NCI-H2081 (cell line): Measurements from ENCODE around the gene MELK.
"Not testable (repeated sequence)": the region's sequence is repeated elsewhere in the genome, so short reads cannot be mapped to it uniquely, and the experiment has no call there.

Experiments
- DNase-seq, 2 experiments: peaks; one replicate each; lab custom pipeline; 2025; lab: John Stamatoyannopoulos, UW

The MELK gene

GRCh38 chr9:36572515-36573418 is at the start of gene MELK:
MELK (plus strand) TSS chr9:36572895; CDS start chr9:36581682, 8,787 bp downstream.
- peak; percentile 76 to 88 for DNase-seq

GRCh38 chr9:36530224-36530623 is 42.5 kb upstream of the MELK start:
- peak in 1 of 2 experiments; percentile 53 for DNase-seq

GRCh38 chr9:36532353-36532752 is 40.3 kb upstream of the MELK start:
- DNase-seq = no peak

GRCh38 chr9:36533726-36534125 is 39.0 kb upstream of the MELK start:
- DNase-seq = not testable (repeated sequence)

GRCh38 chr9:36535107-36535506 is 37.6 kb upstream of the MELK start:
- no peak for DNase-seq

- no peak for DNase-seq
Observed at GRCh38 chr9:36537861-36538260, 34.8 kb upstream of the MELK start.

- no peak for DNase-seq
Observed at GRCh38 chr9:36542355-36542754, 30.3 kb upstream of the MELK start.

GRCh38 chr9:36543916-36544315 is 28.8 kb upstream of the MELK start:
- no peak for DNase-seq

- no peak for DNase-seq
Observed at GRCh38 chr9:36547598-36547997, 25.1 kb upstream of the MELK start.

- no peak for DNase-seq
Observed at GRCh38 chr9:36548454-36548853, 24.2 kb upstream of the MELK start.

- DNase-seq = no peak
Observed at GRCh38 chr9:36550135-36550534, 22.6 kb upstream of the MELK start.

- not testable (repeated sequence) for DNase-seq
Observed at GRCh38 chr9:36550631-36551098, 22.0 kb upstream of the MELK start.

GRCh38 chr9:36551129-36551528 is 21.6 kb upstream of the MELK start:
- no peak for DNase-seq

GRCh38 chr9:36551910-36552309 is 20.8 kb upstream of the MELK start:
- no peak for DNase-seq

GRCh38 chr9:36559036-36559695 is 13.5 kb upstream of the MELK start:
- DNase-seq = no peak

GRCh38 chr9:36560771-36561170 is 11.9 kb upstream of the MELK start:
- DNase-seq = no peak

- DNase-seq = not testable (repeated sequence)
Observed at GRCh38 chr9:36562801-36563200, 9.9 kb upstream of the MELK start.

GRCh38 chr9:36566813-36567221 is 5.9 kb upstream of the MELK start:
- no peak for DNase-seq

- DNase-seq = not testable (repeated sequence)
Observed at GRCh38 chr9:36568681-36569080, 4.0 kb upstream of the MELK start.

- DNase-seq = no peak
Observed at GRCh38 chr9:36571333-36571732, 1.4 kb upstream of the MELK start.

- DNase-seq = peak in 1 of 2 experiments; percentile 17
Observed at GRCh38 chr9:36574045-36574444, 1.4 kb downstream of the MELK start.

- no peak for DNase-seq
Observed at GRCh38 chr9:36575411-36575882, 2.8 kb downstream of the MELK start.

GRCh38 chr9:36576866-36577265 is 4.2 kb downstream of the MELK start:
- no peak for DNase-seq
